ENCODE data around the gene RFC1.

GRCh38 chr4:39243462-39243861 is 122.7 kb downstream of the RFC1 start:
- TF ChIP-seq CTCF (IDR thresholded peaks at IDR 0.05; ENCODE audit: insufficient read depth, low read length) (no peak), SPI1 (IDR thresholded peaks at IDR 0.05; ENCODE audit: borderline replicate concordance, low read depth) (no peak), GABPA (IDR thresholded peaks at IDR 0.05; ENCODE audit: low read depth) (no peak), REST (IDR thresholded peaks at IDR 0.05; ENCODE audit: insufficient replicate concordance, low read depth) (no peak)

Data from HL-60 (cell line).